Prostate gland (tissue), 1 donor: ENCODE results near the gene LUC7L.
"Not testable (repeated sequence)": the region's sequence is repeated elsewhere in the genome, so short reads cannot be mapped to it uniquely, and the experiment has no call there.

ENCODE experiments used
- POLR2A ChIP-seq: fragments of 450-650 bp; IDR thresholded peaks from one replicate; pipeline ENCODE4 v1.6.1; 2016; ENCODE audit warnings: antibody characterized with exemption, mild to moderate bottlenecking
- POLR2AphosphoS5 ChIP-seq: sonication (generic); formaldehyde crosslinking; IDR thresholded peaks from one replicate; pipeline ENCODE4 v1.6.1; 2017; ENCODE audit warnings: antibody characterized with exemption

DNA sequence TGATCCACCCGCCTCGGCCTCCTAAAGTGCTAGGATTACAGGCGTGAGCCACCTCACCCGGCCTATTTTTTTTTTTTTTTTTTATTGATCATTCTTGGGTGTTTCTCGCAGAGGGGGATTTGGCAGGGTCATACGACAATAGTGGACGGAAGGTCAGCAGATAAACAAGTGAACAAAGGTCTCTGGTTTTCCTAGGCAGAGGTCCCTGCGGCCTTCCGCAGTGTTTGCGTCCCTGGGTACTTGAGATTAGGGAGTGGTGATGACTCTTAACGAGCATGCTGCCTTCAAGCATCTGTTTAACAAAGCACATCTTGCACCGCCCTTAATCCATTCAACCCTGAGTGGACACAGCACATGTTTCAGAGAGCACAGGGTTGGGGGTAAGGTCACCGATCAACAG, 28.8 kb upstream of the LUC7L start:
- not testable (repeated sequence) for TF ChIP-seq POLR2AphosphoS5, POLR2A
